ENCODE data around the gene ZNF275.

GRCh38 chrX:153312842-153313241, 21.1 kb upstream of the ZNF275 start:
- TF ChIP-seq CTCF (IDR thresholded peaks at IDR 0.05; ENCODE audit: insufficient read depth, low read depth, low read length), result no peak
- no peak for TF ChIP-seq EZH2 (IDR thresholded peaks at IDR 0.05; ENCODE audit: insufficient read depth, low read length)

Data from astrocyte (in vitro differentiated cells and primary cell).